Activated CD4-positive, CD25-positive, alpha-beta regulatory T cell treated with anti-CD3 and anti-CD28 coated beads, Interleukin-2, amount 50 U/mL, for 24 hours (primary cell): ENCODE results near the gene GPR132.
"Not testable (repeated sequence)": the region's sequence is repeated elsewhere in the genome, so short reads cannot be mapped to it uniquely, and the experiment has no call there.

Experiments used
- ATAC-seq, 2 donors: fragments of 150-1000 bp; cut with Tn5 transposase; one replicate each; pipeline ENCODE4 v1.10.0; 2021; ENCODE audit warnings: mild to moderate bottlenecking in 1 of 2, moderate library complexity in 1 of 2

GPR132 gene

DNA sequence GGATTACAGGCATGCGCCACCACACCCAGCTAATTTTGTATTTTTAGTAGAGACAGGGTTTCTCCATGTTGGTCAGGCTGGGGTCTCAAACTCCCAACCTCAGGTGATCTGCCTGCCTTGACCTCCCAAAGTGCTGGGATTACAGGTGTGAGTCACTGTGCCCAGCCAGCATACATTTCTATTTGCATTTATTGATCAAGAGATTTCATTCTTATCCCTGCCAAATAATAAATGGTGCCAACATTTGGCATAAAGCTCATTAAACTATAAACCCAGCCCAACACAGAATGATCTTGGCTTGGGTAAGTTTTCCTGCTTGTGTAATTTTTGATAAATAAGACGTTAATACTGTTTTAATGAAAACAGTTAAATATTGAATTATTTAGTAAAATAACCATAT is 29.6 kb downstream of the GPR132 start:
- ATAC-seq = not testable (repeated sequence)

GRCh38 chr14:105034315-105035039 is 30.8 kb downstream of the GPR132 start:
- ATAC-seq = no peak

GRCh38 chr14:105033412-105033900 is 31.8 kb downstream of the GPR132 start:
- ATAC-seq = not testable (repeated sequence)

- not testable (repeated sequence) for ATAC-seq
Observed at GRCh38 chr14:105032451-105032901, 32.8 kb downstream of the GPR132 start.

- no peak for ATAC-seq
Observed at GRCh38 chr14:105030836-105031396, 34.3 kb downstream of the GPR132 start.

GRCh38 chr14:105030194-105030593 is 35.0 kb downstream of the GPR132 start:
- ATAC-seq = no peak

DNA sequence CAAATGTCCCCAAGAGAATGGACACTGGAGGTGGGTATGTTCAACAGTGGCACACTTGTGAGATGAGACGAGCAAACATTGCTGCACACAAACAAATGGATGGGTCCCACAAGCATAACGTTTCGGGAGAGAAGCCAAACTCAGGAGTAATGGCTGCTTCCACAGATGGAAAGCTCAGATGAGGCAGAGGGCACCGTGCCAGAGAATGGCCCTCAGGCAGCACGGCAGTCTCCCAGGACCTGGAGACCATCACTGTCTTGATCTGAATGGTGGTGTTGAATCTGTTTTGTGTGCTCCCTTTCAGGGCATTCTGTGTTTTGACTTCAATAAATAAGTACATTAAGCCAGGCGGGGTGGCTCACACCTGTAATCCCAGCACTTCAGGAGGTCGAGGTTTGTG is 35.8 kb downstream of the GPR132 start:
- no peak for ATAC-seq

DNA sequence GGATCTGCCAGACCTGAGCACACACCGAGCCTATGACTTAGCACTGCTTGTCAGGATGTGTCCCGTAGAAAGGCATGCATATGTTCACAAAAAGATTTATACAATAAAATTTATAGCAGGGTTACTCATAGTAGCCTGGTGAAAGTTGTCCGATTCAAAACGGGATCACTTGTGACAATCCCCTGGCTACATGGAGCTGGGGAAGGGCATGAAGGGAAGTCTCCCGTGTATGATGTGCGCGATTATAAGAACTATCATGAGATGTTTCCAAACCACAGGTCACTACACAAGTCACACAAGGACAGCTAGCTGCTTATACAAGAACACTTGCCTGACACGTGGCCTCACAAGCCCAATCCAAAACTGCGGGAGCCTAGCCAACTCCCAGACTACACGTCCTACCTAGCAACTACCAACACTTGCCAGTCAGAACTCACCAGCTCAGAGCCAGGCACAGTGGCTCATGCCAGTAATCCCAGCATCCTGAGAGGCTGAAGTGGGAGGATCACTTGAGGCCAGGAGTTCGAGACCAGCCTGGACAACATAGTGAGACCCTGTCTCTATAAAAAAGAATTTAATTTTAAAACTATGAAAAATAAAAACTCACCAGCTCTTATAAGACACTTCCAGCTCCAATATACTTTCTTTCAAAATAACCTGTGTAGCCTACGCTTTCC is 36.8 kb downstream of the GPR132 start:
- no peak for ATAC-seq

GRCh38 chr14:105027718-105028117 is 37.5 kb downstream of the GPR132 start:
- not testable (repeated sequence) for ATAC-seq

- ATAC-seq = no peak
Observed at GRCh38 chr14:105026802-105027563, 38.2 kb downstream of the GPR132 start.

DNA sequence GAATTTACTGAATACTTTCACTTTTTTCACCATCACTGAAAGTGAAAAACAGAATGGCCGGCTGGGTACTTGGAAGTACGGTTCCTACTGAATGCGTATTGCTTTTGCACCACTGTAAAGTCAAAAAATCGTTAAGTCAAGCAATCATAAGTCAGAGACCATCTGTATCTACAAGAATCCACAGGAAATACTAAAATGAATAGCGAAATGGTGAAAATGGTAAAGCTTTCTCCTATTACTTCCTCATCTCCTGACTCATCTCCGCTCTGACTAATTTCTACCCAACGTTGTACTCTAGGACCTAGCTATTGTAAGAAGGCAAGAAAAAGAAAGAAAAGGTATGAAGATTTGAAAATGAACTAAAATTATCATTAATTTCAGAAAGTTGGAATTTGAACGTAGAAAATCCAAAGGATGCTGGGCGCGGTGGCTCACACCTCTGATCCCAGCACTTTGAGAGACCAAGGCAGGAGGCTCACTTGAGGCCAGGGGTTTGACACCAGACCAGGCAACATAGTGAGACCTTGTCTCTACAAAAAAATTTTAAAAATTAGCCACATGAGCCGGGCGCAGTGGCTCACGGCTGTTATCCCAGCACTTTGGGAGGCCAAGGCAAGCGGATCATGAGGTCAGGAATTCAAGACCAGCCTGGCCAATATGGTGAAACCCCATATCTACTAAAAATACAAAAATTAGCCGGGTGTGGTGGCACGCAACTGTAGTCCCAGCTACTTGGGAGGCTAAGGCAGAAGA is 39.0 kb downstream of the GPR132 start:
- peak; percentile 63 to 67 for ATAC-seq

DNA sequence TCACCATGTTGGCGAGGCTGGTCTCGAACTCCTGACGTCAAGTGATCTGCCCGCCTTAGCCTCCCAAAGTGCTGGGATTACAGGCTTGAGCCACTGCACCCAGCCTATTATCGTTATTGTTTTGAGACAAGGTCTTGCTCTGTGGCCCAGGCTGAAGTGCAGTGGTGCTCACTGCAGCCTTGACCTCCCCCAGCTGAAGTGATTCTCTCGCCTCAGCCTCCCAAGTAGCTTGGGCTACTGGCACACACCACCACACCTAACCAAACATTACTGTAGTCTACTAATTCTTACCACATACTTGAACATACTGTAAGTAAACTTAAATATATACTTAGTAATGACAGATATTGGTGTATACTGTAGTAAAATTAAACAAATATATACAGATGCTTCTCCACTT is 39.8 kb downstream of the GPR132 start:
- no peak for ATAC-seq

DNA sequence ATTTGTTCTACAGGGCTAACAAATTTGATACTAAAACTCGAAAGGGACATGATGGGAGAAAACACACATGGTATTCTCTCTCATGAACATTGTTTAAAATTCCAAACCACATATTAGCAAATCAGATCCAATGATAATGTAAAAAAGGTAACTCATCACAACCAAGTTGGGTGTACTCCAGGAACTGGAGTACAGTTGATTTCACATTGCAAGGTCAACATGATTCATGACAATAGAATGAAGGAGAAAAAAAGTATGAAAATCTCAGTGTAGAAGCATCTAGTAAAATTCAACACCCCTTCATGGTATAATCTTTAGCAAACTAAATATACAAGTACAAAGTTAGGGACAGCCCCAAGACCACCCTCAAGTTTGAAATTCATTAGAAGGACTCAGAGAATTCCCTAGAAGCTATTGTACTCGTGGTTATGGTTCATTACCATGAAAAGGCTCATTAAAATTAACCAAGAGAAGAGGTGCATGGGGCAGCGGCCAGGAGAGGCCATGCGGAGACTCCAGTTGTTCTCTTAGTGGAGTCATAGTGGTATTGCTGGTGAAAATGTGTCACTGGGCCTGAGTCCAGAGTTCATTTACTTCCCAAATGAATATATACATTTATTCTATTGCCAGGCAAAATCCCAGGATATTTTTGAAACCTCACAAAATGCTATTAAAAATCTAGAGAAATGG is 41.3 kb downstream of the GPR132 start:
- no peak for ATAC-seq

DNA sequence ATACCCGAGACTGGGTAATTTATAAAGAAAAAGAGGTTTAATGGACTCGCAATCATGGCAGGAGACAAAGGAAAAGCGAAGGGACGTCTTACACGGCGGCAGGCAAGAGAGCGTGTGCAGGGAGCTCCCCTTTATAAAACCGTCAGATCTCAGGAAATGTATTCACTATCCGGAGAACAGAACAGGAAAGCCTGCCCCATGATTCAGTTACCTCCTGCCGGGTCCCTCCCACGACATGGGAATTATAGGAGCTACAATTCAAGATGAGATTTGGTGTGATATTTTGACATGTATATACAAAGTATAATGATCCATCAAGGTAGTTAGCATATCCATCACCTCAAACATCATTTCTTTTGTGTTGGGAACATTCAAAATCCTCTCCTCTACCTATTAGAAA is 42.1 kb downstream of the GPR132 start:
- no peak for ATAC-seq

GRCh38 chr14:105022276-105022670 is 43.0 kb downstream of the GPR132 start:
- ATAC-seq = no peak

GRCh38 chr14:105021656-105022275 is 43.5 kb downstream of the GPR132 start:
- no peak for ATAC-seq

DNA sequence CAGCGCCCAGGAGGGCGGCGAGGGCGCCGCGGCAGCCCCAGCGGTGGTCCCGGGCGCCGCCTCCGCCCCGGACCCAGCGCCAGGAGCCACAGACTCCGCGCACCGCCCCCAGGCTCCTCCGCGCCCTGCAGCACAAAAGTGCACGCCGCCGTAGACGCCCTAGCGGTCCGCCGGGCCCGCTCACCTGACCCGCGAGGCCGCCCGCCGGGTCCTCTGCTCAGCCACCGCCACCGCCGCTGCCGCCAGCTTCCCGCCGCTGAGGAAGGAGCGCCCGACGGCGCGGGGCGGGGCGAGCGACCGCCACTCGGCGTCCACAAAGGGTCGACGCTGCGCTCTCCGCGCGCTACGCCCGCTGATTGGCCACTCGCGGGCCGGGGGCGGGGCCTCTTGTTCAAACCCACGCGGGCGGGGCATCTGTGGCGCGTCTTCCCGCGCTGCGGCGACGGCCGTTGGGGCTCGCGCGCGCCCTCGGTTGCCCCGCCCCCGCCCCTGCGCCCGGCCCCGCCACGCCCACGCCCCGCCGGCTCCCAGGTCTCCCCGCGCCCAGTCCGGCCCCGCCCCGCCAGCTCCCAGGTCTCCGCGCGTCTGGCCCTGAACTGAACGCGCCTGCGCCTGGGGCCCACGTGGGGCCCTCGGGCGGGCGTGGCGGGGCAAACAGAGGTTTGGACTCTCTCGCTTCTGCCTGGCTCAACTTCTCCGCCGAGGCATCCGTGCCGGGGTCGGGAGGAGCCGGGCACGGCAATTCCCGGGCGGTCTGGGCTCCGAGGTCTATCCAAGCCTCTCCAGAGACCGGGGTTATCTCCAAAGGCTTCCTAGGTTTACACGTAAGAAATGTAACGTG is 44.2 kb downstream of the GPR132 start, which contains the start of gene CDCA4:
Gene CDCA4 (minus strand): TSS at position 269 of the 841 bp plus-strand sequence. CDS start 9,154 bp downstream, outside the sequence.
- ATAC-seq = peak; percentile 79 to 84

GRCh38 chr14:105019861-105020814 is 45.1 kb downstream of the GPR132 start:
- peak; percentile 17 to 23 for ATAC-seq

DNA sequence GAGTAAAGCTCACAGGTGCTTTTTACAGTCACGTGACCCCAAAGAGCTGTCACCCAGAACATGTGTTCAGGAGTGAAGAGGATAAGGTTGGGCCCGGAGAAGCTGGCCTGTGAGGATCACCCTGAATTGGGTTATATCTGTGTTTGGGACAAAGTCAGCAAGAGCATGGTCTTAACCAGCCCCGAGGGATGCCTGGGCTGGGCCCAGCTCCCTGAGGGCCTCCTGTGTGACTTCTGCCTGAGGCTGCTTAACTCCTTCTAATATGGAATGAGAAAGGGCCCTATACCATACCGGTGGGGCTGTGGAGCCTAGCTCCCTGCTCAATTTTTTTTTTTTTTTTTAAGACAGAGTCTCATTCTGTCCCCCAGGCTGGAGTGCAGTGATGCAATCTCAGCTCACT is 46.8 kb downstream of the GPR132 start:
- no peak for ATAC-seq
